Right lobe of liver (tissue), 4 donors: ENCODE results near the gene VPREB3.

ENCODE experiments used
- CTCF ChIP-seq, 4 donors: fragments of 200-600 bp in 3 of 4; fragments of 450-650 bp in 1 of 4; IDR thresholded peaks; one replicate each; pipeline versions ENCODE4 v1.5.1 to v1.8.0; 2016 to 2022; ENCODE audit warnings: antibody characterized with exemption in 4 of 4, mild to moderate bottlenecking in 2 of 4
- POLR2A ChIP-seq: fragments of 450-650 bp; IDR thresholded peaks from one replicate; pipeline ENCODE4 v1.6.1; 2017; ENCODE audit warnings: antibody characterized with exemption, mild to moderate bottlenecking
- donor health status: DM: no; HTN: no; CAD: no.
- donor health status: DM: no; HTN: no; CAD: no.
- donor health status: DM: no; HTN: yes; CAD: no.

GRCh38 chr22:23708270-23708669 lies 46.0 kb downstream of the VPREB3 start:
- TF ChIP-seq CTCF (IDR thresholded peaks at IDR 0.05) (no peak), POLR2A (no peak)
